SU-DHL-6 (cell line): ENCODE data around the gene DRAP1.

Experiments
- H2AFZ ChIP-seq: fragments of 200-600 bp; sonication (generic); 2 replicates; pipeline ENCODE4 v1.6.1; 2014; ENCODE audit warnings: low read depth, mild to moderate bottlenecking, moderate library complexity, mixed read lengths, antibody characterized with exemption, low read length; ENCODE audit not compliant: severe bottlenecking
- H3F3A ChIP-seq: fragments of 200-600 bp; shearing (Covaris generic); 2 replicates; pipeline ENCODE4 v1.6.0; 2016; ENCODE audit warnings: antibody characterized with exemption, mild to moderate bottlenecking; ENCODE audit not compliant: insufficient read depth
- H3K27ac ChIP-seq: fragments of 200-600 bp; sonication (generic); 2 replicates; pipeline ENCODE4 v1.5.1; 2016; ENCODE audit warnings: low read depth, mild to moderate bottlenecking, low read length, moderate library complexity, mixed read lengths
- H3K27me3 ChIP-seq: fragments of 200-600 bp; sonication (generic), shearing (Covaris generic); 2 replicates; pipeline ENCODE4 v1.6.0; 2014; ENCODE audit warnings: mild to moderate bottlenecking, low read length
- H3K36me3 ChIP-seq: fragments of 200-600 bp; sonication (generic); 2 replicates; pipeline ENCODE4 v1.6.1; 2014; ENCODE audit warnings: mild to moderate bottlenecking, low read length, mixed read lengths
- H3K4me2 ChIP-seq: fragments of 300-600, 200-600 bp; shearing (Covaris generic), sonication (generic); 2 replicates; pipeline ENCODE4 v1.6.0; 2014; ENCODE audit warnings: low read length, low read depth, mild to moderate bottlenecking; ENCODE audit not compliant: poor library complexity, severe bottlenecking
- H3K4me3 ChIP-seq: fragments of 200-600 bp; sonication (generic); 2 replicates; pipeline ENCODE4 v1.5.1; 2014; ENCODE audit warnings: antibody characterized with exemption, low read length, mild to moderate bottlenecking, mixed read lengths; ENCODE audit not compliant: insufficient read depth, poor library complexity, severe bottlenecking
- H3K79me2 ChIP-seq: fragments of 200-600 bp; sonication (generic); 2 replicates; pipeline ENCODE4 v1.6.1; 2014; ENCODE audit warnings: mild to moderate bottlenecking, low read length, moderate library complexity; ENCODE audit not compliant: insufficient read depth
- H3K9ac ChIP-seq: fragments of 200-600 bp; sonication (generic); 2 replicates; pipeline ENCODE4 v1.7.0; 2014; ENCODE audit warnings: mild to moderate bottlenecking, low read length
- H3K9me2 ChIP-seq: fragments of 200-600 bp; sonication (generic); replicated peaks from 2 replicates; pipeline ENCODE4 v1.6.1; 2014; ENCODE audit warnings: low read length; ENCODE audit not compliant: insufficient read depth
- H3K9me3 ChIP-seq: fragments of 200-600 bp; sonication (generic); 2 replicates; pipeline ENCODE4 v1.6.1; 2014; ENCODE audit warnings: low read length, mixed read lengths; ENCODE audit not compliant: insufficient read depth
- H4K20me1 ChIP-seq: fragments of 200-600 bp; sonication (generic); 2 replicates; pipeline ENCODE4 v1.6.1; 2014; ENCODE audit warnings: low read depth, mild to moderate bottlenecking, antibody characterized with exemption, low read length, moderate library complexity, mixed read lengths
- EZH2phosphoT487 ChIP-seq: fragments of 200-600 bp; sonication (generic), shearing (Covaris generic); conservative IDR thresholded peaks from 2 replicates; pipeline ENCODE4 v1.6.1; 2018; ENCODE audit warnings: mild to moderate bottlenecking, antibody characterized with exemption, low read length, moderate library complexity, mixed read lengths
- TF ChIP-seq, protein P1 (sequence below): fragments of 200-600 bp; sonication (generic); IDR thresholded peaks from one replicate; pipeline ENCODE4 v1.5.1; 2017; ENCODE audit warnings: antibody characterized with exemption, mild to moderate bottlenecking, low read length, moderate library complexity; ENCODE audit not compliant: insufficient read depth, poor library complexity, severe bottlenecking

Gene DRAP1

GRCh38 chr11:65897020-65897471 lies 22.2 kb upstream of the DRAP1 start:
- Histone ChIP-seq H3K79me2 (0 out of 2 replicates have a peak, but pooled peaks cover 1% of the 10 kb centered on the region), H3K9ac (no peak overlapping the region), H3K9me2 (no peaks in the 10 kb centered on the region), H3K27ac (no peak overlapping the region), H3K36me3 (no peaks in the 10 kb centered on the region), H3K9me3 (no peaks in the 10 kb centered on the region), H3K4me2 (no peak overlapping the region), H2AFZ (no peak overlapping the region), H3K27me3 (no peaks in the 10 kb centered on the region), H3F3A (peaks cover 10% of the 10 kb centered on the region), H4K20me1 (no peaks in the 10 kb centered on the region), H3K4me3 (no peak overlapping the region)
- TF ChIP-seq EZH2phosphoT487 = no peak
- TF ChIP-seq, protein P1, sequence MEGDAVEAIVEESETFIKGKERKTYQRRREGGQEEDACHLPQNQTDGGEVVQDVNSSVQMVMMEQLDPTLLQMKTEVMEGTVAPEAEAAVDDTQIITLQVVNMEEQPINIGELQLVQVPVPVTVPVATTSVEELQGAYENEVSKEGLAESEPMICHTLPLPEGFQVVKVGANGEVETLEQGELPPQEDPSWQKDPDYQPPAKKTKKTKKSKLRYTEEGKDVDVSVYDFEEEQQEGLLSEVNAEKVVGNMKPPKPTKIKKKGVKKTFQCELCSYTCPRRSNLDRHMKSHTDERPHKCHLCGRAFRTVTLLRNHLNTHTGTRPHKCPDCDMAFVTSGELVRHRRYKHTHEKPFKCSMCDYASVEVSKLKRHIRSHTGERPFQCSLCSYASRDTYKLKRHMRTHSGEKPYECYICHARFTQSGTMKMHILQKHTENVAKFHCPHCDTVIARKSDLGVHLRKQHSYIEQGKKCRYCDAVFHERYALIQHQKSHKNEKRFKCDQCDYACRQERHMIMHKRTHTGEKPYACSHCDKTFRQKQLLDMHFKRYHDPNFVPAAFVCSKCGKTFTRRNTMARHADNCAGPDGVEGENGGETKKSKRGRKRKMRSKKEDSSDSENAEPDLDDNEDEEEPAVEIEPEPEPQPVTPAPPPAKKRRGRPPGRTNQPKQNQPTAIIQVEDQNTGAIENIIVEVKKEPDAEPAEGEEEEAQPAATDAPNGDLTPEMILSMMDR = no peak

DNA sequence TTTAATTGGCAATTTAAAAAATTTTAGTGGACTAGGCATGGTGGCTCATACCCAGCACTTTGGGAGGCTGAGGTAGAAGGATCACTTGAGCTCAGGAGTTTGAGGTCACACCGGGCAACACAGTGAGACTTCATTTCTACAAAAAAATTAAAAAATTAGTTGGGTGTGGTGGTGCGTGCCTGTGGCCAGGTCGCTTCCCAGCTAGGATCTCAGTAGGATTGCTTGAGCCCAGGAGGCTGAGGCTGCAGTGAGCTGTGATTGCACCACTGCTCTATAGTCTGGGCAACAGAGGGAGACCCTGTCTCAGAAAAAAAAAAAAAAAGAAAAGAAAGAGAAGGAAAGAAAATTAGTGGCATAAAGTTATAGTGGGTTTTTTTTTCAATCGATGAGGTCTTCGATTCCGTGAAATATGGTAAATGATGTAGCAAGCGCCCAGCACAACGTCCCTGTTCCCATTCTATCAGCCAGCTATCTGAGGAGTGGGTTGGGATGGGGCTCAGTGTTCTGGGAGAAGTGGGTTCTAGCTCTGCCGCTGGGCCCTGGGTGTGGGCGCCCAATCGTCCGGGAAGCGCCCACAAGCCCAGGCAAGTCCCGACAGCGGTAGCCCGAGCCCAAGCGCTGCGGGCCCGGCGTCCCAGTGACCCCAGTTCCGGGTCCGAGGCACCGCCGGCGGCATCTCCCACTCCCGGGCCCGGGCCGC lies 20.4 kb upstream of the DRAP1 start:
- H3K79me2 ChIP-seq = no peaks in the 10 kb centered on the region
- H3F3A ChIP-seq = no peaks in the 10 kb centered on the region
- H3K9me3 ChIP-seq = no peaks in the 10 kb centered on the region
- H3K9me2 ChIP-seq = no peaks in the 10 kb centered on the region
- H3K36me3 ChIP-seq = no peaks in the 10 kb centered on the region
- H3K9ac ChIP-seq = no peak overlapping the region
- H3K27me3 ChIP-seq = no peaks in the 10 kb centered on the region
- TF ChIP-seq, protein P1 = no peak
- TF ChIP-seq EZH2phosphoT487 = no peak
- no peak overlapping the region for H3K4me2 ChIP-seq
- no peak overlapping the region for H2AFZ ChIP-seq
- H3K4me3 ChIP-seq = no peak overlapping the region
- H3K27ac ChIP-seq = no peak overlapping the region
- no peaks in the 10 kb centered on the region for H4K20me1 ChIP-seq

DNA sequence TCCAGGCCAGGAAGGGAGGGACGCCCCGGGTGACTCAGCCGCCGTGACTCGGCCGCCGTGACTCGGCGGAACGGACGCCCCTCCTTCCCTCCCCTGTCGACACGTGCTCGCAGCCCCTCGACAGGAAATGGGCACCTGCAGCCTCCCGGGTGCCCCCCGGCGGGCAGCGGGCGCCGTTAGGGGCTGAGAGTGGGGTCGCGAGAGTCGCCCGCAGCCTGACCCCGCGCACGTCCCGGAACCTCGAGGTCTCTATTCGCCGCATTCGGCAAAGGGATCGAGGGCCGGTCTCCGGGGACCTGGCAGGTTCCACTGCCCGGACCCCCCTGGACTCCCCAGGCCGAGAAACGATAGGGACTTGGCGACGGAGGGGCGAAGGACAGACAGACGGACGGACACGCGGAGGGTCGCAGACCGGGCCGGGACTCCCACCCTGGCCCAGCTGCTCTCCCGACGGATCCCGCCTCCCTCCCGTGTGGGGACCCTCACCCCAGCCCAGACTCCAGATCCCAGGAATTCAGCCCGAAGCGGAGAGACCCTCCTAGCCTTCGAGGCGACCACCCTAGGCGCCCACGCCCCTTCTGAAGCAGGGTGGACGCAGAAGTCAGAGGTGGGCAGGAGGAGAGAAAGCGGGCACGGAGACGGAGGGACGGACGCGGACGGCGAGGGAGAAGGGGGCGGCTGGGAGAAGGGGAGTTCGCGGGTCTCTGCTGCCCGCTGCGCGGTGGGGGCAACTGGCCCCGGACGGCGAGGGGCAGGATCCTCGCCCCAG lies 19.7 kb upstream of the DRAP1 start:
- Histone ChIP-seq H3K9me2 (no peaks in the 10 kb centered on the region), H4K20me1 (no peaks in the 10 kb centered on the region), H3K9ac (0 out of 2 replicates have a peak overlapping the region, but pooled peaks have one; percentile 6), H3K4me2 (peak overlapping the region; percentile 53), H3F3A (no peaks in the 10 kb centered on the region), H2AFZ (no peak overlapping the region), H3K79me2 (no peaks in the 10 kb centered on the region), H3K27ac (no peak overlapping the region), H3K9me3 (no peaks in the 10 kb centered on the region), H3K4me3 (no peak overlapping the region), H3K36me3 (no peaks in the 10 kb centered on the region), H3K27me3 (no peaks in the 10 kb centered on the region)
- TF ChIP-seq EZH2phosphoT487 = no peak
- TF ChIP-seq, protein P1 = no peak
